ENCODE measurements around the gene KIF6.
A peak's percentile ranks its signal among the peaks of the same experiment; 100 is the strongest.

Gene KIF6

GRCh38 chr6:39347906-39348585, 377.2 kb downstream of the KIF6 start:
- DNase-seq (ENCODE audit: low spot score): peak; percentile 76

GRCh38 chr6:39347206-39347605, 378.0 kb downstream of the KIF6 start:
- no peak for DNase-seq (ENCODE audit: low spot score)

GRCh38 chr6:39344821-39345280, 380.4 kb downstream of the KIF6 start:
- DNase-seq (ENCODE audit: low spot score): no peak

DNA sequence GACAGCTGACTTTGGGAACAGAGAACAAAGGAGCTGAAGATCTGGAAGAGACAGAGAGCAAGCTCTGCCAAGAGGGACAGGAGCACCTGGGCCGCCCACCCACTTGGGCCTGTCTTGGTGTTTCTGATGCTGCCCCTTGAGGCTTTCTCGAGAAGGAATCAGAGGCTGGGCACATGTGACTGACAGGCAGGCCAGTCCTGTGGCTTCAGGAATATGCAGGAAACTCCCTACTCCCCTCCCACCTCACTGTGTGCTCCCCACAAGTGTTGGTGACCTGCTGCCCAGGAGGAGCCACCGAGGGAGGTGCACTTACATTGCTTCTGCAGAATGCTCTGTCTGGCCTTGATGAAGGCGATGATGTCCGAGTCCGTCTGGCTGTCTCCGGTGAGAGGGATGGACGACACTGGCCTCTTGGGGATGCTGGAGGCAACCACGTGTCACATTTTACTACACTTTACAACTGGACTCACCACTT, 381.8 kb downstream of the KIF6 start:
- no peak for DNase-seq (ENCODE audit: low spot score)

DNA sequence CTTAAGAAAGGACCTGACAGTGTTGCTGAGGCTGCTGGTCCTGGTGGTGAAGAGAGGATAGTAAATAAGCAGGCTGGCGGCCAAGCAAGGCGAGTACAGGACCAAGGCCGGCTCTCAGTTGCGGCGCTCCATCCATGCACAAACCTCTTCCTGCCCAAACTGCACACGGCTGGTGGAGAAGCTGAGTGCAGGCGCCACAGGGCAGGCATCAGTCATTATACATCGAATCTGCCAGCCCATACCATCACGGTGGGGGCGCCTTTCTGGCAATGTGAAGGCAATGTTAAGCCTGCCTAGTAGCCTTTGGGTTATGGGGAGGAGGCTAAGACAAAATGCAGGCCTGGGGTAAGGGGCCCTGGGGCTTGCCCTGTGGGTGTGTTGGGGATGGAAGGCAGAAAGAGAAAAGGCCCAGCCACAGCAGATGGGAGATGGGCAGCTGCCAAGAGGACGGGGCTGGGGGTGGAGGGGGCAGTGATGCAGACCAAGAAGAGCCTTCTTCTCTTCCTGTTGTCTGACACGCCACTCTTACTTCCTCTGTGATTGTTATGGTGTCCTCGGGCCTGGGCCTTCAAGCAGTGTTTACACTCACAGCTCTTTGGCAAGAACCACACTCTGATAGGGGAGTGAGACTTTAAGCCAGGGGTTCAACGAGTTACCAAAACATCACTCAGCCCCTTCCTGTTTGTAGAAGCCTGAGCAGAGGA, 382.4 kb downstream of the KIF6 start:
- DNase-seq (ENCODE audit: low spot score): no peak

DNA sequence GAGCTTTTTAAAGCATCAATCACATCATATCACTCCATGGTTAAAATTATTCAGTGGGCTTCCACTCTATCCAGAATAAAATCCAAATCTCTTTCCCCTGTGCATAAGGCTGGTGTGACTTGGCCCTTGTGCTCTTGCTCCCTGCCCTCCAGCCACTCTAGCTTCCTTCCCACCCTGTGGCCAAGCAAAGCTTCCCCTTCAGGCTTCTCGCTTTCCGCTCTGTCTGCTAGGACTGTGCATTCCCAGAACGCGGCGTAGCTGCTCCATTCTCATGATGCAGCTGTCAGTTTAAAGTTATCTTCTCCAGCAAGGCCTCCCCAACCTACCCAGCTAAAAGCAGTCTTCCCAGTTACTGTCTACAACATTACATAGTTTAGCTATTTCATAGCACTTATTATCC, 383.3 kb downstream of the KIF6 start:
- no peak for DNase-seq (ENCODE audit: low spot score)

DNA sequence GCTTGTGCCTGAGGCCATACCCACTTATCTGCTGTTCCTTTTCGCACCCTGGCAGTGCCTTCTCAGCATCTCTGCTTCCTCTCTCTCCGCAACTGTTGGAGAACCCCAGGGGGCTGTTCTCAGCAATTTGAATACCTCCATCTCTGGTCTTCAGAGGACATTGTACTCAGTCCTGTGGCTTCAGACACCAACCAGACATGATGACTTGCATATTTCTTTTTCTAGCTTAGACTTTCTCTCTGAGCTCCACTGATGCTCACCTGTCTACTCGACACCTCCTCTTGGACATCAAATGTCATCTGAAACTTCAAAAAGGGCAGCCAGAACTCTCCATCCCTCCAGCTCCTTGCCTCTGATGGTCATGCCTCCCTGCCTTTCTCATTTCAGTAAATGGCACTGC, 383.9 kb downstream of the KIF6 start:
- DNase-seq (ENCODE audit: low spot score): no peak

GRCh38 chr6:39339868-39340550, 385.2 kb downstream of the KIF6 start:
- no peak for DNase-seq (ENCODE audit: low spot score)

- no peak for DNase-seq (ENCODE audit: low spot score)
Observed at GRCh38 chr6:39339096-39339867, 385.9 kb downstream of the KIF6 start.

DNA sequence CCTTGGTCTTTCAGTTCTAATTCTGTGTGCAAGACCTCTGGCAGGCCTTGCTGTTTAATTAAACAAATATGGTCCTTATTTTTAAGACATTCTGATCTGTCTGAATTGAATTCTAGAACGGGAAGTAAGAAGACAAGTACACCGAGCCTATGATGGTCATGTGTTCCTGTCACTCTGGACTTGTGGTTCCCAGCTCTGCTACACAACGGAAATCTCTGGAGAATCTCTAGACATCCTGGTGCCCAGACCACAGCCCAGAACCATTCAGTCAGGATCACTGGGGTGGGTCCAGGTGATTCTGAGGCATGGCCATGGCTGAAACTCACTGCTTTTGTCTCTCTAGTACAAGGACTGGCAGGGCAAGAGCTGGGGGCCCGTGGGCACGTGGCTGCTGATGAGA, 386.8 kb downstream of the KIF6 start:
- DNase-seq (ENCODE audit: low spot score): no peak

- no peak for DNase-seq (ENCODE audit: low spot score)
Observed at GRCh38 chr6:39335780-39336545, 389.2 kb downstream of the KIF6 start.

GRCh38 chr6:39333644-39334438, 391.4 kb downstream of the KIF6 start:
- no peak for DNase-seq (ENCODE audit: low spot score)

DNA sequence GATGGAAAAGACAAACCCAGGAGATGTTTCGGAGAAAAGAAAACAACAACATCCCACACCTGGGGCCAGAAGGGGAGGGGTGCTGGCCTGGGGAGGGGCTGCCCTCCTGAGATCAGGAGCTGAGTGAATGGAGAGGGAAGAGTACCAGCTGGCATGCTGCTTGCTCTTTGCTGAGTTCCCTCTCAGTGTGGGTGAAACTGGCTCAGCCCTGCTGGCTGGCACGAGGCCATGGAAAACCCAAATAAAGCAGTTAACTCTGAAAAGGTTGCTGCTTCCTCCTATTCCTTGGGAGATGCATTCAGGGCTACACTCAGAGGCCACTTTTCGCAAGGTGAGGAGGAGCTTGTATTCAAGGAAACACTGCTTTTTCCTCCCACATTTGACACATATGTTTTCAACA, 394.7 kb downstream of the KIF6 start:
- no peak for DNase-seq (ENCODE audit: low spot score)

GRCh38 chr6:39330057-39330456, 395.2 kb downstream of the KIF6 start:
- no peak for DNase-seq (ENCODE audit: low spot score)

GRCh38 chr6:39328066-39328465, 397.1 kb downstream of the KIF6 start:
- no peak for DNase-seq (ENCODE audit: low spot score)

GRCh38 chr6:39327507-39327906, 397.7 kb downstream of the KIF6 start:
- no peak for DNase-seq (ENCODE audit: low spot score)

DNA sequence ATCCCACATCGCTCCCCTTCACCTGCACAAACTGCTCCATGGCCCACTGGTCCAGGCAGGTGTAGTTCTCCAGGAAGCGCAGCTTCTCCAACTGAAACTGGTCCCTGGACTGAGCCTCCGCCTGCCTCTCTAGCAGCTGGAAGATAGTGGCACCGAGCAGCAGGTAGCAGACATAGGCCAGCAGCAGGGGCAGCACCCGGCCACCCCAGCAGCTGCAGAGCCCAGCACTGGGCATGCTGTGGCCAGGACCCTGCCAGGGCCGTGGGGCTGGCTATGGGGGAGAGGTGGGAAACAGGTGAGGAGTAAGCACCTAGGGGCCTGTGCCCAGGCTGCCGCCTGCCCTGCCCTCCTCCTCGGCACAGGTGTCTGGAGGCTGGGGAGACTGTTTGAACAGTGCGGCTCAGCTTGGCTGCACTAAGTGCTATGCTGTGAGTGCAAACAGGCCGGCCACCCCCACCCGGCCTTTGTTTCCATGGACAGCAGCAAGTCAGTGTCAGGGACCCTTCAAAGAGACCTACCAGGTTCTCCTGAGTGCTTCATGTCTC, 402.8 kb downstream of the KIF6 start, which contains the start of gene KCNK16:
Gene KCNK16 (minus strand): TSS at position 397 of the 545 bp plus-strand sequence. CDS start 162 bp downstream, at position 235.
- no peak for DNase-seq (ENCODE audit: low spot score)

GRCh38 chr6:39321761-39322160, 403.4 kb downstream of the KIF6 start:
- no peak for DNase-seq (ENCODE audit: low spot score)

- DNase-seq (ENCODE audit: low spot score): no peak
Observed at GRCh38 chr6:39320363-39320984, 404.7 kb downstream of the KIF6 start.

Measured in HuH-7.5 (cell line).